ENCODE results near the gene INSM2.

Gene INSM2

DNA sequence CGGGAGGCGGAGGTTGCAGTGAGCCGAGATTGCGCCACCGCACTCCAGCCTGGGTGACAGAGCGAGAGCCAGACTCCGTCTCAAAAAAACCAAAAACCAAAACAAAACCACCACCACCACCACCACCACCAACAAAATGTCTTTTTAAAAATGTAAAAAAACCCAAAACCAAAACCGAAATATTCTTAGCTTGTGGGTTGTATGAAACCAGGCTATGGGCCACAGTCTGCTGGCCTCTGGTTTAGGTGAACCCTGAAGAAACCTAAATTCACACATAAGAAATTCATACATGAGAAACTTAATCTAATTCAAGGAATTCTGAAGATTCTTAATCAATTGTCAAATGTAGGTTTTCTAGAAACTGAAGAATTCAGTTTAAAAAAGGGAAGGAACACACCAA lies 37.6 kb downstream of the INSM2 start:
- no peak for FAIRE-seq
- no peak for TF ChIP-seq POLR2AphosphoS5 (IDR thresholded peaks at IDR 0.05; ENCODE audit: low read depth, low read length)
- no peak for TF ChIP-seq POLR2A (IDR thresholded peaks at IDR 0.05; ENCODE audit: low read depth, low read length)
- no peak for TF ChIP-seq TAF1 (IDR thresholded peaks at IDR 0.05; ENCODE audit: low read depth, low read length)
- no peak for TF ChIP-seq SPI1 (IDR thresholded peaks at IDR 0.05; ENCODE audit: low read depth, low read length)
- TF ChIP-seq POU2F2 (IDR thresholded peaks at IDR 0.05; ENCODE audit: low read depth, low read length): no peak
- TF ChIP-seq PAX5 (IDR thresholded peaks at IDR 0.05; ENCODE audit: insufficient read depth, low read length, severe bottlenecking): no peak
- DNase-seq (ENCODE audit: insufficient read length, low spot score): no peak

DNA sequence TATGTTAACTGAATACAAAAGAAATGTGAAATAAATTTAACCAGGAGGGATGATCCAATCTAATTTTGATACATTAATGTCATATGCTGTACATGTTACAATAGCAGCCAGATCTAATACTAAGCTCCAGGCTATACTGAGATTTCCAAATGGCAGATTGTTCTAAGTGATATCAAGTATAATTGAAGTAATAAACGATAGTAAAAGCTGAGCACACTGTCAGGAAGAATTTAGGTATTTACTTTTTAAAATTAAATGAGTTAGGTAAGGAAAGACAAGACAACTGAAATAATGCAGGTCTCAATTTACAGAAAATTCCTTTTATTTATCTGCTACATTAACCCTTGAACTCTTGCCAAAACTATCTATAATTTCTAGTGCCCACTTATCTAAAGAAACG lies 39.9 kb downstream of the INSM2 start:
- DNase-seq (ENCODE audit: insufficient read length, low spot score): no peak
- FAIRE-seq: no peak
- TF ChIP-seq SPI1 (IDR thresholded peaks at IDR 0.05; ENCODE audit: low read depth, low read length) (no peak), POLR2AphosphoS5 (IDR thresholded peaks at IDR 0.05; ENCODE audit: low read depth, low read length) (no peak), TAF1 (IDR thresholded peaks at IDR 0.05; ENCODE audit: low read depth, low read length) (no peak), POLR2A (IDR thresholded peaks at IDR 0.05; ENCODE audit: low read depth, low read length) (no peak), POU2F2 (IDR thresholded peaks at IDR 0.05; ENCODE audit: low read depth, low read length) (no peak), PAX5 (IDR thresholded peaks at IDR 0.05; ENCODE audit: insufficient read depth, low read length, severe bottlenecking) (no peak)

GRCh38 chr14:35576260-35576659 lies 42.3 kb downstream of the INSM2 start:
- FAIRE-seq (no peak), DNase-seq (ENCODE audit: insufficient read length, low spot score) (no peak)
- TF ChIP-seq PAX5 (IDR thresholded peaks at IDR 0.05; ENCODE audit: insufficient read depth, low read length, severe bottlenecking) (no peak), SPI1 (IDR thresholded peaks at IDR 0.05; ENCODE audit: low read depth, low read length) (no peak), POLR2AphosphoS5 (IDR thresholded peaks at IDR 0.05; ENCODE audit: low read depth, low read length) (no peak), POLR2A (IDR thresholded peaks at IDR 0.05; ENCODE audit: low read depth, low read length) (no peak), POU2F2 (IDR thresholded peaks at IDR 0.05; ENCODE audit: low read depth, low read length) (no peak), TAF1 (IDR thresholded peaks at IDR 0.05; ENCODE audit: low read depth, low read length) (no peak)

DNA sequence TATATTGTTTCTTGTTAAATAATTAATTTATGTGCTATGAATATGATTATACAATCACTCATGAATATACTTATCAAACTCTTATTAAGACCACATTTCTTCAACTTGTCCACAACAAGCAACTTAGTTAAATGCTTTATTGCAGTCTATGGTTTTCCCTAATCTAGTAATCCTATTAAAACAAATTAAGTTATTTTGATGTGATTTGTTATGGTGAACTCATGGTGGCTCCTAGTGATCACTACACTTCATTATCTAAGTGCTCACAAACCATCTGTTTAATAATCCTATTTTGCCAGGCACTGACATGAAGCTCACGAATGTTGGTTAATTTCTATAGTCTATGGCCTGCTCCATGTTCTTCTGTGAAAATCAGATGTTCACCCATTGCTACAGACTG lies 42.9 kb downstream of the INSM2 start:
- no peak for DNase-seq (ENCODE audit: insufficient read length, low spot score)
- TF ChIP-seq SPI1 (IDR thresholded peaks at IDR 0.05; ENCODE audit: low read depth, low read length): no peak
- no peak for TF ChIP-seq TAF1 (IDR thresholded peaks at IDR 0.05; ENCODE audit: low read depth, low read length)
- TF ChIP-seq POU2F2 (IDR thresholded peaks at IDR 0.05; ENCODE audit: low read depth, low read length): no peak
- no peak for TF ChIP-seq PAX5 (IDR thresholded peaks at IDR 0.05; ENCODE audit: insufficient read depth, low read length, severe bottlenecking)
- no peak for TF ChIP-seq POLR2AphosphoS5 (IDR thresholded peaks at IDR 0.05; ENCODE audit: low read depth, low read length)
- no peak for TF ChIP-seq POLR2A (IDR thresholded peaks at IDR 0.05; ENCODE audit: low read depth, low read length)
- FAIRE-seq: no peak

DNA sequence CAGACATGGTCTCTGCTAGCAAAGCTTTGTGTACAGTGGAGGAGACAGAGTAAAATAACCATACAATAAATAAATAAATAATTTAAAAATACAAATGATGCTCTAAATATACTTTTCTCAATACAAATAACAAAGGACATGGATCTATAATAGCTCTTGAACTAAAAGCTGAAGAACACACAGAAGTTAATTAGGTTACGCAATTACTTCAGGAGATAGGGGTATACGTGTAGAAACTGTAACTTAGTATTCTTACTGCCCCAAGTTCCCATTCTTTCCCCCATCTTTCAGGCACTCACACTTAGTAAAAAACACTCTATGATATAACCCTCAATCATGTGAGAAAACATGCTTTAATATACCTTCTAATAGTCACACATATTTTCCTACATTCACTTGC lies 44.2 kb downstream of the INSM2 start:
- no peak for FAIRE-seq
- no peak for TF ChIP-seq POLR2AphosphoS5 (IDR thresholded peaks at IDR 0.05; ENCODE audit: low read depth, low read length)
- no peak for TF ChIP-seq PAX5 (IDR thresholded peaks at IDR 0.05; ENCODE audit: insufficient read depth, low read length, severe bottlenecking)
- TF ChIP-seq POLR2A (IDR thresholded peaks at IDR 0.05; ENCODE audit: low read depth, low read length): no peak
- TF ChIP-seq POU2F2 (IDR thresholded peaks at IDR 0.05; ENCODE audit: low read depth, low read length): no peak
- TF ChIP-seq TAF1 (IDR thresholded peaks at IDR 0.05; ENCODE audit: low read depth, low read length): no peak
- TF ChIP-seq SPI1 (IDR thresholded peaks at IDR 0.05; ENCODE audit: low read depth, low read length): no peak
- DNase-seq (ENCODE audit: insufficient read length, low spot score): no peak

DNA sequence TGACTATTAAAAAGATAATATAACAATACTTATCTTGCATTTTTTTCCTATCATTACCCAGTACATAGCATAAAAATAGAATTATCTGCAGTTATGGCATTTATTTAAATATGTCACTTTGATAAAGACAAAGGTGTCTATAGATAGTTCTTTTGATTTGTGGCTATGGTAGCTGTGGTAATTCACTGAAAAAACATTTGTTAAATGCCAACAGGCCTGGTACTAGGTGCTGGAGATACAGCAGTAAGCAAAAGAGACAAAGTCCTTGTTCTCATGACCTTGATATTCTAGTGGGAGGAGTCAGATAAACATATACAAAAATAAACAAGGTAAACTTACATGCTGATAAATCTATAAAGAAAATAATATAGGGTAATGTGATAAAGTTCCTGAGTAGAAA lies 44.7 kb downstream of the INSM2 start:
- no peak for DNase-seq (ENCODE audit: insufficient read length, low spot score)
- TF ChIP-seq SPI1 (IDR thresholded peaks at IDR 0.05; ENCODE audit: low read depth, low read length): no peak
- no peak for TF ChIP-seq POU2F2 (IDR thresholded peaks at IDR 0.05; ENCODE audit: low read depth, low read length)
- no peak for TF ChIP-seq POLR2A (IDR thresholded peaks at IDR 0.05; ENCODE audit: low read depth, low read length)
- TF ChIP-seq PAX5 (IDR thresholded peaks at IDR 0.05; ENCODE audit: insufficient read depth, low read length, severe bottlenecking): no peak
- no peak for TF ChIP-seq TAF1 (IDR thresholded peaks at IDR 0.05; ENCODE audit: low read depth, low read length)
- no peak for TF ChIP-seq POLR2AphosphoS5 (IDR thresholded peaks at IDR 0.05; ENCODE audit: low read depth, low read length)
- no peak for FAIRE-seq
